Left renal pelvis (tissue), 4 donors: ENCODE measurements around the gene HGFAC. TPM values are rescaled to one million over a fixed set of nuclear protein-coding genes. Genes with fewer than 3 reads are reported as not detected.

Source experiments
- DNase-seq, 4 donors: peaks; one replicate each; pipeline ENCODE4 v3.0.0-alpha.2; 2013; ENCODE audit warnings: low read depth in 4 of 4, low spot score in 3 of 4
- polyA plus RNA-seq, 4 donors: library from polyadenylated mRNA; unstranded; fragments of 120-200 nt; gene quantifications; one replicate each; pipeline ENCODE4 v1.2.1, GENCODE V29; 2013; ENCODE audit not compliant: insufficient read length in 4 of 4

HGFAC gene
- polyA plus RNA-seq, 4 donors = 1.1 to 3.2 (median 1.3) TPM

DNA sequence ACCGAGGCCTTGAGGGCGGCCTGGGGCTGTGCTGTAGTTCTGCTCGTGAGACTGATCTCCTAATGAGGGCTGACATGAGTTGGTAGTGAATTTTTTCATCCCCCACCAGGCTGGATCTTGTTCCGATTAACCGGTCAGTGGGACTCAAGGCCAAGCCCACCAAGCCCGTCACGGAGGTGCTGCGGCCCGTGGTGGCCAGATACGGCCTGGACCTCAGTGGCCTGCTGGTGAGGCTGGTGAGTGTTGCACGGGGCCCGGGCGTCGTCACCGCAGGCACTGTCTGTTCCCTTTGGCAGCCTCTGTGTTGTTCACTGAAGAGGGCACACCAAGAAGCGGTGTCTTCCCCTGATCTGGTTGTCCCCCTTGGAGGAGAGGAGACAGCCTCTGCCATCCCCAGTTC is 18.4 kb upstream of the HGFAC start:
- no peak for DNase-seq

DNA sequence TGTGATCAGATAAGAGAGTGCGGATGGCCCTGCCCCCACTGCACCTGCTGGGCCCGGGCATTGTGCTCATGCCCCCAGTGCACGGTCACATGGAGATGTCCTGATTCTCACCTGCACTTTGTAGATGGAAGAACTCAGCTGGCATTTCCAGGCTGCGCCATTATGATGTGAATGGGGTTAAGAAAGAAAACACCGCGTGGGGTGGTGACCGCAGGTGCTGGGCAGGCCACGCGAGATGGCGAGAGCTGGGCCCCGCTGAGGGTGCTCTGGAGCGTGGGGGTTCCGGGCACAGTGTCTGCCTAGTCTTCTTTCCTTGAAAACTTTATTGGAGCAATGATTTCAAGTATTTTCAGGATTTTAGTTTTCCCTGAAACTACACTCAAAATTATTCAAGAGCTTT is 17.8 kb upstream of the HGFAC start:
- DNase-seq = no peak

DNA sequence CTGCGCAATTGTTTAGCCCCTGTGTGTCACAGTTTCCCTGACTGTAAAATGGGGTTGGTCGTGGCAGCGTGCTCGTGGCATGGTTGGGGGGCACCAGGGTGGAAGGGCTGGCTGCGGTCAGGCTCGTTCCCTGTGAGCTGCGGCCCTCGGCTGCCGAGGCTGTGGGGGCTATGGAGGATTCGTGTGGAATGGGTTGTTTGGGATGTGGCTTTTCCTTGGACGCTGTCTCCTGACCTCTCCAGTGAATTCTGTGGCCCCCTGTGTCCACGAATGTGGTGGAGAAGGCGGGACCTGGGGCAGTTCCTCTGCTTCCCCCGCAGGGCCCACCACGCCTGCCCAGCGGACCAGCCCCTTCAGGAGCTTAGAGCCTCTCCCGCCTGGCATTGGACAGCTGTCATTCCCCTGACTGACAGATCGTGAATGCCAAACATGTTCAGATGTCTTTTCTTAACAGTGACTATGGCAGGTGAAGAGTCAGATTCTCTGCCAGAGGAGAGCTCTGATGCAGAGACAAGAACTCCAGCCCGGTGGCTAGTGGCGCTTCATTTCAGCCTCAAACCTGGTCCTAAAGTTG is 17.2 kb upstream of the HGFAC start:
- DNase-seq = no peak

DNA sequence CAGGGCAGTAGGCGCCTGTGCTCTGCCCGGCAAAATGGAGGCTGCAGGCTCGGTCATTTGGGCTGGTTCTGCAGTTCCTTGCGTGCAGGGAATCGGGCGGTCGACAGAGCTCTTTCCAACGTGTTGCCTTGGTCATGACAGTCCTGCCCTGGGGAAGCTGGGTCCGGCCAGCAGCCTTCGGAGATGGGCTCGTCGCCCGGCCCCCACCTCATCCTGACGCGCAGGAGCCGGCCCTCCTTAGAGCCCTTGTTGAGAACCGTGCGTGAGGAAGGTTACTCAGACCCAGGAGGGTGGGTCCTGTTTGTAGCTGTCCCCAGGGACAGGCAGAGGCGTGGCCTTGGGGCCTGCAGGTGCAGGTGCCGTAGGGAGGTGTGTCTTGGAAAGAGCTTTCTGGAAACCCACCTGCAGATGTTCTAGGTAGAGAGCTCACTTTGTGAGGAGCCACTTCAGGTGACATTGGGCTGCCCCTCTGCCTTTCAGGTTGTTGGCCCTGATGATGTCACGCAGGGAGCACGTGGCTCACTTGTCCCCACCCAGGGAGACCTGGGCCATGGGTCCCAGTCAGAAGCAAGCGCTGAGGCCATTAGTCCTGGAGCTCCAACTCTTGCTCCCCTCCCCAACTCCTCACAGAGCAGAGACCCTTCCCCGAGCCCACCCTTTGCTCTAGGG is 15.2 kb upstream of the HGFAC start:
- DNase-seq = no peak

DNA sequence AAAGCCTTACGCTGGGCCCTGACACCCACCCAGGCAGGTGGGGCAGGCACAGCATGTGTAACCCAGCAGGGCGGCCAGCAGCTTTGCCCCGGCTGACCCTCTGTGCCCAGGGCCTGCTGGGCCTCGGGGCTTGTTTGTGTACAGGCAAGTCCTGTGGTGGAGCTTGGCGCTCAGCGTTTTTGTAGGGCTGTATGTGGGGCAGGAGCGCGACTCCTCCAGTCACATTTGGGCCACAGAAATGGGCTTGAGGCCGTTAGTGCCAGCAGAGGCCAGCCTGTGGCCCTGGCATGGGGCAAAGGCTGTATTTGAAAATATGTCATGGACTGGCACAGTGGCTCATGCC is 14.7 kb upstream of the HGFAC start:
- no peak for DNase-seq

DNA sequence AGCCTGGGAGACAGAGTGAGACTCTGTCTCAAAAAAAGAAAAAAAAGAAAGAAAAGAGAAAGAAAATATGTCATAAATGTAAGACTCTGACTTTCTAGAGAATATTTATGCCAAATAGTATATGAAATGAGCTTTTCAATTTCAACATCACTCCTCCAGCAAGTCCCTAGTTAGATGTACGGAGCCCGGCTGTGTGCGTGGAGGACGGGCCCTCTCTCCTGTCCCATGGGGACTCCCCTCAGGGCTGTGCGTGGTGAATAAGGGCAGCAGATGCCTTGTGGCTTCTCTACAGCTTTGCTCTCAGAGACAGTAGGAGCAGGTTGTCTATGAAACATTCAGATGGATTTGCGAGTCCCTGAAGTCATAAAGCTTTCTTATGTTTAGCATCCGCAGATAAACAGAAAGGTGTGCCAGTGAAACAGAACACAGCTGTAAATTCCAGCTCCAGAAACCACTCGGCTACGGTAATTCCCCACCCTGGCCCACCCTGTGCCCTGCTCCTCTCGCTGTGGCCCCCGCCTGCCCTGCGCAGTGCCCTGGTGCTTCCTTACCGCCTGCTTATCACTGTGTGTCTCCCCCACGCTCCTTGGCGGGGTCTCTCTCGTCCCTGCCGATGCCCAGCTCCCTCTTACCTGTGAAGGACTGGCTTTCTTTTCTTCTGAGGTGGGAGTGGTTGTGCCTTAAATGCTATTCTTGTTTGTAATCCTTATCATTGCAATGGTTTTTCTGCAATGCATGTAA is 13.9 kb upstream of the HGFAC start:
- DNase-seq = no peak

DNA sequence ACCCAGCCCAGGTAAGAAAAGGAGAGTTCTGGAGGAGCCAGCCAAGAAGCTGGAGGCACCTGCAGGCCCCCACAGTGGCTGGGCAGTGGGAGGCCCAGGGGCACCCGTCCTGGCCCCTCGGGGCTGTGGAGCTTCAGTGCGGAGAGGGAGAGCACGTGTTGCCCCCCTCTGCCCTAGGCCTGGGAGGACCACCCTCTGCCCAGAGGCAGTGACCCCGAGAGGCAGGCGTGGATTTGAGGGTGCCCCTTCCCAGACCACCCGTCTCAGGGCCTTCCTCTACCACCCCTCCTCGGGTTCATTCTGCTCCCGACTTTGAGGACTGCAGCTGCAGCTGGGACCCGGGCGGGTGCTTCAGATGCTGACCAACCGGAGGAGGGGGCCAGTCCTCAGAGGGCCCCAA is 12.1 kb upstream of the HGFAC start:
- no peak for DNase-seq

DNA sequence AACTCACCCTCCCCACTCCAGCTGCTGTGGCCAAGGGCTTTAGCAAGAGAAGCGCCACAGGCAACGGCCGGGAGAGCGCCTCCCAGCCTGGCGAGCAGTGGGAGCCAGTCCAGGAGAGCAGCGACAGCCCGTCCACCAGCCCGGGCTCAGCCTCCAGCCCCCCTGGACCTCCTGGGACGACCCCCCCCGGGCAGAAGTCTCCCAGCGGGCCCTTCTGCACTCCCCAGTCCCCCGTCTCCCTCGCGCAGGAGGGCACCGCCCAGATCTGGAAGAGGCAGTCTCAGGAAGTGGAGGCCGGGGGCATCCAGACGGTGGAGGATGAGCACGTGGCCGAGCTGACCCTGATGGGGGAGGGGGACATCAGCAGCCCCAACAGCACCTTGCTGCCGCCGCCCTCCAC is 11.2 kb upstream of the HGFAC start:
- no peak for DNase-seq

DNA sequence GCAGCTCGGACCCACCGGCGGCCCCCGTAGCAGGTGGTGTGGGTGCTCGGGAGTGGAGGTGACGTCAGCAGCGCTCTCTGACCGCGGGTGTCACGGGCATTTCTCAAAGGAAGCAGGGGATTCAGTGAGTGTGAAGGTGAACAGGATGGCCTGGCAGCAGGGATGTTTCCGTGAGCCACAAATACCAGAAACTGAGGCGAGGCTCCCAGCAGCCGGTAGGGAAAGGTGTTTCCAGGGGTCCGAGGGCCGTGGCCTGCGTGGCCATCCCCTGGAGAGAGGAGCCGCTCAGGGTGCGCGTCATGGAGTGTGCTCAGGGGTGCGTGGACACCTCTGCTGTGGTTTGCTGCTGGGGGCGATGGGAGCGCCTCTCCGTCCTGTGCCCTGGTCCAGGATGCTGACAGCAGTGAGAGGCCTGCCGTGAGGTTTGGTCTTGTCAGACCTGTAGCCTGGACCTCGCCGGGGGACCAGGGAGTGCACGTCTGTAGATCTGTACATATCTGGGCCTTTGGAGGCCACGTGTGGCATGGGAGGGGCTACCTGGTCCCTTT is 10.2 kb upstream of the HGFAC start:
- DNase-seq = no peak

DNA sequence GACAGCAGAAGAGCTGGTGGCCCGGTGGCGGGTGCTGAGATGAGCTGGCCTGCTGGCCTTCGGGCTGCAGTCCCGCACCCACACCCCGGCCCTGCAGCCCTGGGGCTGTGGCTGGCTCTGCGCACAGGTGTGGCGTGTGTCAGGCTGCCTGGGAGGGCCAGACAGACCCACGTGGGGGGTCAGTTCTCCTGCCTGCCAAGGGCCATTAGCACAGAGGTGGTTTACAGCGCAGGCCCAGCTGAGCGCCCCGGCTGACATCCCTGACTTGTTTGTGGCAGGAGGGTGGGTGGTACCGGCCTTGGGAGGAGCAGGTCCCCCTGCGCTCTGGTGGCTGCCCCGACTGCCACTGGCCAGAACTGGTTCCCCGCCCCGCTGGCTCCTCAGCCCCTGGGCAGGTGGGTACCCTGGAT is 9.4 kb upstream of the HGFAC start:
- DNase-seq = no peak

DNA sequence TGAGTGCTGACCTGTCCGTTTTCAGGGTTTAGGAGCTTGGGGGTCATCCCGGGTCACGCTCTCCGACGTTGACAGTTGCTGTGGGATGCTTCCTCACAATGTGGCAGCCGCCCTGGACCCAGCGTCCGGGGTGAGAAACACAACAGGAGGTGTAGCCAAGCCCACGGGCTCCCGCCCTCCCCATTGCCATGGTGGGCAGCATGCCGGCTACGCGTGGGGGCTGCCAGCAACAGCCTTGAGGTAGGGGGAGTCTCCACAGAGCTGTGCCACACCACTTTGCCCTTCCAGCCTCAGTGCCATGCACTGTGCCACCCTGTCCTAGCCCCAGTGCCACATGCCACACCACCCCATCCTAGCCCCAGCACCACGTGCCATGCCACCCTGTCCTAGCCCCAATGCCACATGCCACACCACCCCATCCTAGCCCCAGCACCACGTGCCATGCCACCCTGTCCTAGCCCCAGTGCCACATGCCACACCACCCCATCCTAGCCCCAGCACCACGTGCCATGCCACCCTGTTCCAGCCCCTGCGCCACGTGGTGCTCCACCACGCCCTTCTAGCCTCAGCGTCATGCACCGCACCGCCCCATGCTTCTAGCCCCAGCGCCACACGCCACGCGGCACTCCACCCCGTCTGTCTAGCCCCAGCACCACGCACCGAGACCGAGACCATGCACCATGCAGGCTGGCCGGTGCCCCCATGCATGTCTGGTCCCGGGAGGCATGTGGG is 8.5 kb upstream of the HGFAC start:
- no peak for DNase-seq

DNA sequence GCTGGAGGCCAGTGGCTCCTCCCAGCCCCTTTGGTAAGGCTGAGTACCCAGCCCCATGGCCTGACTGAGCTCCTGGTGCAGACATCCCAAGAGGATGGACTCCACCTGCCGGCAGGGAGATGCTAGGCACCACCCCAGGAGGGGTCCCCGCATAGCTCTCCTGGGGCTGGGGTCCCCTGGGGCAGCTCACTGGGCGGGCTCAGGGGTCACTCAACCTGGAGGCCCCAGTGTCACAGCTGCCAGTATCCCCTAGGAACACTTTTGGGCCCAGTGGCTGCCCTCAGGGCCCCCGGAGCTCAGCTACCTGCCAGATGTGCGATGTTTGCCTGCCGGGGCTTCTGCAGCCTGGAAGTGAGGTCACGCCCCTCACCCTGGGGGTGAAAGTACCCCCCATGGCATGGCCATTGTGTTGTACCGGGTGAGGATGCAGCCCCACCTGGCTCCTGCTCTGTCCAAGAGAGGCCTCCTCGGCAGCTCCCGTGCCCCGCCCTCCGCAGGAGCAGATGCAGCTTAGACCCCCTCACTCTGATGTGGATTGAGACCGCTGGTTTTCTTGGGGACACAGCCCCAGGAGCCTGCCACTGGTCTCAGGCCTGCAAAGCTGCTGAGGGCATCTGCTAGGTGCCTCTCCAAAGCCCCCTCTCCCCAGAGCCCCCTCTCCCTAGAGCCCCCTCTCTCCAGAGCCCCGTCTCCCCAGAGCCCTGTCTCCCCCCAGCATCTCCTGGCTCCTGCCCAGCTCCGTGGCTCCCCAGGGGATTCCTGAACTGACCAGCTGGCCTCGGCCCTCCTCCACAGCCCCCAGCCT is 6.7 kb upstream of the HGFAC start:
- DNase-seq = no peak

DNA sequence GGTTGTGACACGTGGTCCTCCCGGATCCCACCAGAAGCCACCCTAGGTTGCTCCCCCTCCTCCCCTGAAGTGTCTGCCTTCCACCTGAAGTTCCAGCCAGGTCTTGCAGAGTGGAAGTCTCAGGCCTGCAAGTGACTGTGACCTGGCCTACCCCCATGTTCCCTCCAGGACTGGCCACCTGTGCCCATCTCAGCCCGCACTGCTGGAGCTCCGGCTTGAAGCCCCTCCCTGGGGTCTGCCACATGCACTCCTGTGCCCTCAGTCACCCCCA is 6.1 kb upstream of the HGFAC start:
- no peak for DNase-seq

DNA sequence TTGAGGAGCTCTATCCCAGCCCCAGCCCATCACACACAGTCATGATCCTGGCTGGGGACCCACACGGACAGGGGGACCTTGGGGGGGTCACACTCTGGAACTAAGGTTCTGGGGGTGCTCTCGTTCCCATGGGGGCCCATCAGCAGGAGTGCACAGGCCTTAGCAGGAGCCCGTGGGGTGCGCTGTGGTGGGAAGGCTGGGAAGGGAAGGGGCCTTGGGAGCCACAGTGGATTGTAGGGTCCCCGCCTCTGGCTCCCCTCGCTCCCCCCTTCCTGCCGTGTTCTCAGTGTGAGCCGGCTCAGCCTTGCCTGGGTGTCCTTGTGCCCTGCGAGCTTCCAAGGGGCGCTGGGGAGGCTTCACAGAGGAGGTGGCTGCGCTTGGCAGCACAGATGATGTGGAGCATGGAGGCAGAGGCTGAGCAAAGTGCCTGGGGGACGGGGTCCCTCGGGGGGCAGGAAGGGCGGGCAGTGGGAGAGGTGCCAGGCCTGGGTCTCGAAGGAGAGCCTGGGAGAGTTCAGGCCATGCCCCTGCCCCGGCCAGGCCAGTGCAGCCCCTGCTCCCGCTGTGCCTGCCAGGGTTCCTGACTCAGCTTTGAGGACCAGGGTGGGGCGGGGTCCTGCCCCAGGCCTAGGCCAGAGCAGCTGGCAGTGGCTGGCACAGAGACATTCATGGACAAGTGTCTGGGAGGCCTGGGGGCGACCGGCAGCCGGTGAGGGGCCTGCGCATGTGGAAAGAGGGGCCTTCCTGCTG is 5.5 kb upstream of the HGFAC start:
- DNase-seq = no peak

DNA sequence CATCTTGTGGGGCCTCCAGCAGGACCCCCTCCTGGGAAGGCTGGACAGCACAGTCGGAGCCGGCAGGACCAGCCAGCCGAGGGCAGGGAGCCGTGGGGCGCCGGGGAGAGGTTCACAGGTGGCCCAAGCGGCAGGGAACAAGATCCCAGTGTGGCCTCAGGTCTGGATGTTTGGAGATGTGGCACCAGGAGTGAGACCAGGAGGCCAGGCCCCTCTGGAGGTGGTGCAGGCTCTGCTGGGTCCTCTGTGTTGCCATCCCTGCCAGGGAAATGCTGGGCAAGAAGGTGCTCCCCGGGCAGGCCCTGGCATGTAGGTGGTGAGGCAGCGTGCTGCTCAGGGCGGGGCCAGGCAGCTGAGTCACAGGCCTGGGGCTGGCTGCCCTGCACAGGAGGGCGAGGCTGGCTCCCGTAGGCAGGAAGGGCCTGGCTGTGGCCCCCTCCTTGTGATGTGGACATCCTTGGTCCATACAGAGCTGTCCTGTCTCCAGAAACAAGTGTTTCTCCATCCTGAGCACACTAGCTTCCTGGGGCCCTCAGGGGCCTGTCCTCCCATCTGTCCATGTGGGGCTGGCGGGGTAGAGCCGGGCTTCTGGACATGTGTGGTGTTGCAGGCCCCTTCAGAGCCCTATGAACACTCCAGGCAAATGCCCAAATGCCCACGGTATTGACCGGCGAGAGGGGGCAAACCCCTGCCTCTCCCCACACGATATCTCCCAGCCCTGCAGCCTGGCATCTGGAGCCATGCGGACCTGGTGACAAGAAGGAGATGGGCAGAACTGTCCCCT is 4.8 kb upstream of the HGFAC start:
- DNase-seq = no peak

DNA sequence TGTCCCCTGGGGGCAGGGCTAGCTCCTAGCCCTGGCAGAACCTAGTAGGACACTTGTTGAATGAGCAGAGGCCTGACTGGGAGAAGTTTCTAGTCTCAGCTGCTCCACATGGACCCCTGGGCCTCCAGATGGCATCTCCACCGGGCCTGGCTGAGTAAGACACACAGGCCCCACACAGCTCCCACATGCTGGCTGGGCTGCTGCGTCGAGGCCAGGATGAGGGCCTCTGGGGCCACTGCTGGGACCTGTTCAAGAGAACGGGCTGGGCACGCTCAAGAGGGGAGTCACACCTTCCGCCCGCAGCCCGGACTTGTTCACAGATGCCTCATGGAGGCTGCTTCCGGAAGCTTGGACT is 4.2 kb upstream of the HGFAC start:
- DNase-seq = no peak

DNA sequence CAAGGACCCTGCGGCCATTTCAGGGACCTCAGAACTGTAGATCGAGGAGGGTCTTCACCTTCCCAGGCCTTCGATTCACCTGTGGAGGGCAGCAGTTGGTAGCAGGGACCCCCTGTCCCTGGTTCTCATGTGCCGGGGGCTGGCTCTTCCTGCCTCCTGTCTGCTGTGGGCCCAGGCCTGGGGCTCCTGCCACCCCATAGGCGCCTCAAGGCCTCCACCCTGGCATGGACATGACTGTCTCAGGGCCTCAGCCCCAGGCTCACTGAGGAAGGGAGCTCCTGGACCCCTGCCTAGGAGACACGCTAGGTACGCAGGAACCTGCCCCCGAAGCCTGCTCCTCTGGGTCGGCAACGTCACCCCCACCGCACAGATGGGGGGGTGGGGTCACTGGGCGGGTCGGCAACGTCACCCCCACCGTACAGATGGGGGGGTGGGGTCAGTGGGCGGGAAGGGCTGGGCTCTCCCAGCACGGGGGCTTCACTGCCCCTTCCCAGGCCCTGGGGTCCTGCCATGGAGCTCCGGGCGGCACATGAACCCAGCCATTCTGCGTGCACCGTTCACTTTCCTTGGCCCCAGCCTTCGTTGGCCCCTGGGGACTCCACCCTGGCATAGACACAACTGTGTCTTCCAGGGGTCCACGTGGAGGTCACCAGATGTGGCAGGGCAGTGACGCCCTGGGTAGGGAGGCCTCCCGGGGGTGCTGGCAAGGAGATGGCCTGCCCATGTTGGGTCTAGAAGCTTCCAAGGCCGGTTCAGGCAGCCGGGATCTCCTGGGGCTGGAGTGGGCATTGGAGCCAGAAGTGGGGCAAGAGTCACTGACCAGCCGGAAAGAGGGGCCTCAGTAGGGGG is 3.5 kb upstream of the HGFAC start:
- no peak for DNase-seq

DNA sequence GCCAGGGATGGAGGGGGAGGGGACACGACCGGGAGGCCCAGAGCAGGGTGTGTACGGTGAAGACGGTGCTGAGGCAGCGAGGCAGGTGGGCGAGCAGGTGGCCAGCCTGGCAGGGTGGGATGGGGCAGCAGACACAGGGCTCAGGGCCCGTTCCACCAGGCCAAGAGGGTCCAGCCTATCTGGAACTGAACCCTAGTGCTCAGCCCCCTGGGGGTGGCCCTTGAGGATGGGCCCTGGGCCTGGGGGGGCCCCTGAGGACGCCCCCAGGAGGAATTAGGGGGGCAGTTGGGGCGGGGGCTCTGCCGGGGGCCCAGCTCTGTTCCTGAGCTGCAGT is 3.0 kb upstream of the HGFAC start:
- no peak for DNase-seq

DNA sequence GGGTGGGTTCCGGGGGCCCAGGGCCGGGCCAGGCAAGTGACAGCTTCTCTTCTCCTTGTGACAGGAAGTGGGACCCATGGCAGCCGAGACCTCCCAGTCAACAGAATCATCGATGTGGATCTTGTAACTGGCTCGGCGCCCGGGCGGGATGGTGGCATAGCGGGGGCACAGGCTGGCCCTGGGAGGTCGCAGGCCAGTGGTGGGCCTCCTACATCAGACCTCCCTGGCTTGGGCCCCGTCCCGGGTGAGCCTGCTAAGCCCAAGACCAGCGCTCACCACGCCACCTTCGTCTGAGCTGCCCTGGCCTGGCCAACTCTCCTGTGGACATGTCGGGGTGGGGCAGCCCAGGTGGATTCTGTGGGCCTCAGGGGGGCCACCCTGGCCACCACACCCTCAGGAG is 2.4 kb upstream of the HGFAC start:
- DNase-seq = no peak
